Measurements from ENCODE around the gene DOCK2. TPM values are rescaled to one million over a fixed set of nuclear protein-coding genes. Genes with fewer than 3 reads are reported as not detected.
A peak's percentile ranks its signal among the peaks of the same experiment; 100 is the strongest.
"Not testable (repeated sequence)": the region's sequence is repeated elsewhere in the genome, so short reads cannot be mapped to it uniquely, and the experiment has no call there.

DOCK2 gene
- polyA plus RNA-seq, 3 donors = 2.6 to 3.4 (median 2.7) TPM

- no peak for DNase-seq (ENCODE audit: low read depth in 3 of 3, low spot score in 2 of 3)
Observed at GRCh38 chr5:169920474-169920873, 283.4 kb downstream of the DOCK2 start.

GRCh38 chr5:169921384-169921783 is 284.3 kb downstream of the DOCK2 start:
- DNase-seq (ENCODE audit: low read depth in 3 of 3, low spot score in 2 of 3) = no peak

GRCh38 chr5:169921949-169922348 is 284.9 kb downstream of the DOCK2 start:
- no peak for DNase-seq (ENCODE audit: low read depth in 3 of 3, low spot score in 2 of 3)

- DNase-seq (ENCODE audit: low read depth in 3 of 3, low spot score in 2 of 3) = no peak
Observed at GRCh38 chr5:169922474-169922873, 285.4 kb downstream of the DOCK2 start.

- DNase-seq (ENCODE audit: low read depth in 3 of 3, low spot score in 2 of 3) = no peak
Observed at GRCh38 chr5:169923988-169924387, 286.9 kb downstream of the DOCK2 start.

GRCh38 chr5:169933127-169933526 is 296.1 kb downstream of the DOCK2 start:
- DNase-seq (ENCODE audit: low read depth in 3 of 3, low spot score in 2 of 3) = no peak

GRCh38 chr5:169933616-169934015 is 296.5 kb downstream of the DOCK2 start:
- no peak for DNase-seq (ENCODE audit: low read depth in 3 of 3, low spot score in 2 of 3)

- no peak for DNase-seq (ENCODE audit: low read depth in 3 of 3, low spot score in 2 of 3)
Observed at GRCh38 chr5:169934990-169935389, 297.9 kb downstream of the DOCK2 start.

GRCh38 chr5:169935762-169936161 is 298.7 kb downstream of the DOCK2 start:
- no peak for DNase-seq (ENCODE audit: low read depth in 3 of 3, low spot score in 2 of 3)

- DNase-seq (ENCODE audit: low read depth in 3 of 3, low spot score in 2 of 3) = no peak
Observed at GRCh38 chr5:169938439-169938838, 301.4 kb downstream of the DOCK2 start.

- DNase-seq (ENCODE audit: low read depth in 3 of 3, low spot score in 2 of 3) = no peak
Observed at GRCh38 chr5:169939731-169940130, 302.7 kb downstream of the DOCK2 start.

GRCh38 chr5:169941542-169941941 is 304.5 kb downstream of the DOCK2 start:
- no peak for DNase-seq (ENCODE audit: low read depth in 3 of 3, low spot score in 2 of 3)

- DNase-seq (ENCODE audit: low read depth in 3 of 3, low spot score in 2 of 3) = no peak
Observed at GRCh38 chr5:169942181-169942580, 305.1 kb downstream of the DOCK2 start.

- DNase-seq (ENCODE audit: low read depth in 3 of 3, low spot score in 2 of 3) = no peak
Observed at GRCh38 chr5:169943026-169943425, 306.0 kb downstream of the DOCK2 start.

- DNase-seq (ENCODE audit: low read depth in 3 of 3, low spot score in 2 of 3) = no peak
Observed at GRCh38 chr5:169944115-169944514, 307.0 kb downstream of the DOCK2 start.

- no peak for DNase-seq (ENCODE audit: low read depth in 3 of 3, low spot score in 2 of 3)
Observed at GRCh38 chr5:169944922-169945680, 308.0 kb downstream of the DOCK2 start.

- DNase-seq (ENCODE audit: low read depth in 3 of 3, low spot score in 2 of 3) = peak in 2 of 3 donors; percentile 6 to 13
Observed at GRCh38 chr5:169945831-169946261, 308.8 kb downstream of the DOCK2 start.

- no peak for DNase-seq (ENCODE audit: low read depth in 3 of 3, low spot score in 2 of 3)
Observed at GRCh38 chr5:169946743-169947295, 309.7 kb downstream of the DOCK2 start.

GRCh38 chr5:169950333-169950732 is 313.3 kb downstream of the DOCK2 start:
- no peak for DNase-seq (ENCODE audit: low read depth in 3 of 3, low spot score in 2 of 3)

GRCh38 chr5:169953196-169953595 is 316.1 kb downstream of the DOCK2 start:
- DNase-seq (ENCODE audit: low read depth in 3 of 3, low spot score in 2 of 3) = not testable (repeated sequence)

- no peak for DNase-seq (ENCODE audit: low read depth in 3 of 3, low spot score in 2 of 3)
Observed at GRCh38 chr5:169954786-169955185, 317.7 kb downstream of the DOCK2 start.

GRCh38 chr5:169956126-169956525 is 319.1 kb downstream of the DOCK2 start:
- no peak for DNase-seq (ENCODE audit: low read depth in 3 of 3, low spot score in 2 of 3)
